AG09309 (cell line): ENCODE measurements around the gene LPAR2.

ENCODE experiments used
- DNase-seq: peaks from one replicate; pipeline ENCODE4 v3.0.0-alpha.2; 2010; ENCODE audit warnings: low read depth
- H3K4me3 ChIP-seq: 2 replicates; pipeline ENCODE4 v1.5.1; 2011; ENCODE audit warnings: mild to moderate bottlenecking, low read depth, low read length, moderate library complexity; ENCODE audit not compliant: control insufficient read depth
- CTCF ChIP-seq: IDR thresholded peaks from 2 replicates; pipeline ENCODE4 v1.5.1; 2011; ENCODE audit warnings: mild to moderate bottlenecking, low read depth, low read length, inconsistent platforms; ENCODE audit not compliant: insufficient read depth, control insufficient read depth; ENCODE audit errors: missing control alignments

The LPAR2 gene

GRCh38 chr19:19645233-19645870, 17.3 kb upstream of the LPAR2 start:
- DNase-seq = no peak
- TF ChIP-seq CTCF = no peak
- no peak overlapping the region for H3K4me3 ChIP-seq

- DNase-seq = no peak
- peak overlapping the region; percentile 91 for H3K4me3 ChIP-seq
These were observed 16.0 kb upstream of the LPAR2 start for GRCh38 chr19:19644054-19644388.

GRCh38 chr19:19643158-19644053, 15.4 kb upstream of the LPAR2 start, which contains the start of gene GMIP:
Gene GMIP, minus strand, starts transcription at chr19:19643657. Its CDS starts 128 bp downstream, at chr19:19643529.
- peak; percentile 87 for TF ChIP-seq CTCF
- H3K4me3 ChIP-seq = peak within 1 kb of the TSS; percentile 91
- no peak for DNase-seq

More at GRCh38 chr19:19644054-19644388, 16.0 kb upstream of the LPAR2 start:
- TF ChIP-seq CTCF = no peak

- no peak for DNase-seq
- no peak for TF ChIP-seq CTCF
- H3K4me3 ChIP-seq = peak overlapping the region; percentile 91
These were observed 14.6 kb upstream of the LPAR2 start for GRCh38 chr19:19642506-19643157.

- no peak for DNase-seq
- no peak for TF ChIP-seq CTCF
- no peak overlapping the region for H3K4me3 ChIP-seq
These were observed 9.7 kb upstream of the LPAR2 start for GRCh38 chr19:19637523-19638251.

- no peak for TF ChIP-seq CTCF
- no peak for DNase-seq
- no peak overlapping the region for H3K4me3 ChIP-seq
These were observed 9.1 kb upstream of the LPAR2 start for GRCh38 chr19:19637186-19637522.
